Effector memory CD4-positive, alpha-beta T cell (primary cell): ENCODE results near the gene C14orf119.

Experiments used
- DNase-seq, 3 donors: peaks; one replicate each; pipeline ENCODE4 v3.0.0-alpha.2; 2020
- H3K27ac ChIP-seq: 2 replicates; pipeline ENCODE4 v1.7.0; 2013; ENCODE audit warnings: mild to moderate bottlenecking, low read length, moderate library complexity; ENCODE audit not compliant: insufficient read depth, poor library complexity, severe bottlenecking
- H3K27me3 ChIP-seq: replicated peaks from 2 replicates; pipeline ENCODE4 v1.7.0; 2013; ENCODE audit warnings: mild to moderate bottlenecking, low read length; ENCODE audit not compliant: insufficient read depth, control insufficient read depth, poor library complexity, severe bottlenecking
- H3K36me3 ChIP-seq: 2 replicates; pipeline ENCODE4 v1.7.0; 2013; ENCODE audit warnings: mild to moderate bottlenecking, low read length, moderate library complexity; ENCODE audit not compliant: control insufficient read depth, insufficient read depth
- H3K4me1 ChIP-seq: 2 replicates; pipeline ENCODE4 v1.7.0; 2013; ENCODE audit warnings: low read length, mild to moderate bottlenecking; ENCODE audit not compliant: control insufficient read depth, insufficient read depth, poor library complexity, severe bottlenecking
- H3K4me3 ChIP-seq: 2 replicates; pipeline ENCODE4 v1.7.0; 2013; ENCODE audit warnings: low read length, low read depth, mild to moderate bottlenecking; ENCODE audit not compliant: insufficient read depth, poor library complexity, severe bottlenecking
- H3K9me3 ChIP-seq: 2 replicates; pipeline ENCODE4 v1.7.0; 2013; ENCODE audit warnings: mild to moderate bottlenecking, low read length, moderate library complexity; ENCODE audit not compliant: control insufficient read depth

Gene C14orf119

DNA sequence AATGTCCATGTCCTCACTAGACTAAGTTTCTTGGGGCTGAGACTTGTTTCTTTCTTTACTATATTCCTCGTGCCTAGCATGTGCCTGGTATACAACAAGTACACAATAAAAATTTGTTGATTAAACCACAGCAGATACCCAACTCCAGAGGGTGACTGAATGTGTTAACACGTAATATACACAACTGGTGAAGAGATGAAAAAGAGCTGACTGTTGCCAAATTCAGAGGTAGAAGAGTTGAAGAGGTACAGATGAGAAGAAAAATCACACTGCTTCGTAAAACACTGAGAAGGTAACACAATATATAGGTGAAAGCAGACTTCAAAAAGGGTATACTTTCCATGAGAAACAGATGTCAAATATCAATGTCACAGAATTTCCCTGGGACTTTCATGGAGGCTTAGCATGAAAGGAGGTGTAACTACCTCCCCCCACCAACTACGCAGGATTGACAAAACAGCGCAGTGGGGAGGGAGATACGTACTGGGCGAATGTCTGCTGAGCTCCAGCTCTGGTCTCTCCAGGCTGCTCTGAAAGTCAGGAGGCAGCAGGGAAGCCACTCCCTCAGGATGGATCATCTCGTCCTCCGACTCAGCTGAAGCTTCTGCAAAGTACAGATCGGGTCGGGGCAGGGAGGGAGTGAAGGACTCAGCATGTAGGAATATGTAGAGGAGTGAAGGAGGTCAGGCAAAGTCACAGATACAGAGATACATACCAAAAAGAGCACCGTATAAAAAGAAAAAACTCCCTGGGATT, 5.6 kb upstream of the C14orf119 start:
- no peak for DNase-seq
- peaks cover 76% of the 10 kb centered on the region for H3K36me3 ChIP-seq
- no peak overlapping the region for H3K4me3 ChIP-seq
- no peaks in the 10 kb centered on the region for H3K27me3 ChIP-seq
- H3K4me1 ChIP-seq, result peaks cover 18% of the 10 kb centered on the region
- no peaks in the 10 kb centered on the region for H3K9me3 ChIP-seq
- H3K27ac ChIP-seq, result no peak overlapping the region

DNA sequence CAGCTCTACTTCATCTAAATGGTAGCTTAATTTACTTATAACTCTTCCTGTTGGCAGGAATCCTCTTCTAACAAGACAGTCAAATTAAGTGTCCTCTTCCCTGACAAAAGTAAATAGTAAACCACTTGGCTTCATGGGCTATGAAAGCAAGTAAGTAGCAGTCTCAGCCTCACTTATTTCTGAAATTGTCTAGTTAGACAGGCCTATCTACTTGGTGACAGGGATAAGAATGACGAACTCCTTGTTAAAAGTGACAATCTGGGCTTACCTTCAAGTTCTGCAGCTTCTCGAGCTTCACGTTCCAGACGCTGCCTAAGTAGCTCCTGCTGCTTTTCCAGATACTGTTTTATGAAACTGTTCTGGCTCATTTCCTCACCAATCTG, 5.1 kb upstream of the C14orf119 start:
- Histone ChIP-seq H3K27ac (no peak overlapping the region), H3K27me3 (no peaks in the 10 kb centered on the region), H3K36me3 (peaks cover 70% of the 10 kb centered on the region), H3K4me1 (peaks cover 18% of the 10 kb centered on the region), H3K9me3 (no peaks in the 10 kb centered on the region), H3K4me3 (no peak overlapping the region)
- DNase-seq, result no peak

DNA sequence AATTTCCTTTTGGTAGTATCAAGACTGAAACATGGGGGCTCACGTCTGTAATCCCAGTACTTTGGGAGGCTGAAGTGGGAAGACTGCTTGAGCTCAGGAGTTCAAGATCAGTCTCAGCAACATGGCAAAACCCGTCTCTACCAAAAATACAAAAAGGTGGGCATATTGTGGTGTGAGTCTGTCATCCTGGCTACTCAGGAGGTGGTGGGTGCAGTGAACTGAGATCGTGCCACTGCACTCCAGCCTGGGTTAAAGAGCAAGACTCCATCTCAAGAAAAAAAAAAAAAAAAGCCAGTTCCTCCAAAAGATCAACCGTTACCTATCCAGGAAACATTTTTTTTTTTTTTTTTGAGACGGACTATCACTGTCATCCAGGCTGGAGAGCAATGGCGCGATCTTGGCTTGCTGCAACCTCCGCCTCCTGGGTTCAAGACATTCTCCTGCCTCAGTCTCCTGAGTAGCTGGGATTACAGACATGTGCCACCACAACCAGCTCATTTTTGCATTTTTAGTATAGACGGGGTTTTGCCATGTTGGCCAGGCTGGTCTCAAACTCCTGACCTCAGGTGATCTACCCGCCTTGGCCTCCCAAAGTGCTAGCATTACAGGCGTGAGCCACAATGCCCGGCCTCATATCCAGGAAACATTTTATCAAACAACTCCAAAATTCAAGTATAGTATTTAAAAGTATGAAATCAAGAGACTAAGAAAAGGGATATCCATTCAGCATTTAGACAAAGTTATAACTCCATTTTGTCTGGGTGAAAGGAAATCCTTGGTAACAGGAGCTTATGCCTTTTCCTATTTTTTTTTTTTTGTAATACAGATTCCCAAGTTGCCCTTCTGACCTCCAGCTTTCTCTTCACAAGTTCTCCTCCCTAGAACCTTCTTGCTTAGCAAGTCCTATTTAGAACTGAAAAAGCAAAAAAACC, 3.7 kb upstream of the C14orf119 start:
- Histone ChIP-seq H3K27ac (no peak overlapping the region), H3K9me3 (no peaks in the 10 kb centered on the region), H3K4me1 (peaks cover 18% of the 10 kb centered on the region), H3K4me3 (no peak overlapping the region), H3K27me3 (no peaks in the 10 kb centered on the region), H3K36me3 (peaks cover 59% of the 10 kb centered on the region)
- no peak for DNase-seq

DNA sequence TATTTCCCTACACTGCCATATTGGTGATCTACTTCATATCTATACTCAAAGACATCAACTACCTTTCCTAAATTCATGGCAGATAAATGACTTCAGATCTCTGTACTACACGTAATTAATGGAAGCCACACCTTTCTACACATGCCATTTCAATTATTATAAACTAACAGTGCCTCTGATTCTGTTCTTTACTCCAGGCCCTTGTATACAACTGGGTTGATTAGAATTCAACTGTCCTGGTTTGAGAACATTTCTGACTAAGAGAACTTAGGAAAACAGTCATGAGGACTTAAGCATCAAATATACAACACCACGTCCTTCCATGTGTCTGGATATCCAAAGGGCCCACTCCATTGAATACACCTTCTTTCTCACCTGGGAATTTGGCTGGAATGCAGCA, 2.2 kb upstream of the C14orf119 start:
- peaks cover 18% of the 10 kb centered on the region for H3K4me1 ChIP-seq
- peaks cover 53% of the 10 kb centered on the region for H3K36me3 ChIP-seq
- no peaks in the 10 kb centered on the region for H3K27me3 ChIP-seq
- H3K9me3 ChIP-seq, result no peaks in the 10 kb centered on the region
- DNase-seq, result no peak
- no peak overlapping the region for H3K4me3 ChIP-seq
- no peak overlapping the region for H3K27ac ChIP-seq

DNA sequence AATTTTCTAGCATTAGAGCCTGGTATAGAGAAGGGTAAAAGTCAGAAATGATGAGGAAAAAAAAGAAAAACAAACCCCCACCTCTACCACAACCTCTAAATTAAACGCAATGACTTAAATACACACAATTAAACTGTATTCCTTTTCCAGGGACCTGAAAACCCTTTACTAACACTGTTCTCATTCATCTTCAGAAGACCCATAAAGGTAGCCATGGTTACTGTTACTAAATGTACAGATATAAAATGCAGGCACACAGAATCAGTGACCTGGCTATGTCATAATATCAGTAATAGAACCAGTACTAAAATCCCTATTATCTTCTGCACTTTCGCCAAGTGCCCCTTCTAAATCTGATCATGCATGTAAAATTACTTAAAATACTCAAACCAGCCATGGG, 1.8 kb upstream of the C14orf119 start:
- H3K36me3 ChIP-seq, result peaks cover 53% of the 10 kb centered on the region
- H3K4me3 ChIP-seq, result peak overlapping the region; percentile 71
- H3K27me3 ChIP-seq, result no peaks in the 10 kb centered on the region
- H3K4me1 ChIP-seq, result peaks cover 18% of the 10 kb centered on the region
- H3K9me3 ChIP-seq, result no peaks in the 10 kb centered on the region
- DNase-seq, result no peak
- H3K27ac ChIP-seq, result no peak overlapping the region

DNA sequence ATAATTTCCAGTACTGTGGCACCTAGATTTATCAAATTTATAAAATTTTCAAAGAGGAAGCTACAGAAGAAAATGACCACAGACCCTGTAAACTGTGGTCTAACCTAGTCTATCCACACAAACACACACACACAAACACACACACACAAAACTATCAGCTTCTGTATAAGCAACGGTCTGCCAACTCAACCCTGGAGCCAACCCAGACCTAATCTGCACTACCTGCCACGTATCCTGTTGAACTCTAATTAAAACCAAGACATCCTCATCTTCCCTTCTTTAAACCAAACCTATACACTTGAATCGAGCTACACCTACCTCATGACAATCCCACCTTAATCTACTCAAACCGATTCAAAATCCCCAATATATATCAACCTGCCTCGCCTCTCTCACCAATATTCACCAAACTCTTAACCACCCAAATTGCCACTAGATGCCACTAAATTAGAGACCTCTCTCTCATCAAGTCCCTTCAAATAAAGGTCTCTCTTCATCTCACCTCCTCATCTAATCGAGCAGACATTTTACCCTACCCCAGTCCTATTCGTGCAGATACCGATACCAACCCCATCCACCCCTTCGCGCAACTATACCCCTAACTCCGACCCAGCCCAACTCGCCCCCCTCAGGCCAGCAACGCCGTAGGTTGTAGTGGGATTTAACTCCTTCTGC, 1.2 kb upstream of the C14orf119 start:
- peaks cover 52% of the 10 kb centered on the region for H3K36me3 ChIP-seq

DNA sequence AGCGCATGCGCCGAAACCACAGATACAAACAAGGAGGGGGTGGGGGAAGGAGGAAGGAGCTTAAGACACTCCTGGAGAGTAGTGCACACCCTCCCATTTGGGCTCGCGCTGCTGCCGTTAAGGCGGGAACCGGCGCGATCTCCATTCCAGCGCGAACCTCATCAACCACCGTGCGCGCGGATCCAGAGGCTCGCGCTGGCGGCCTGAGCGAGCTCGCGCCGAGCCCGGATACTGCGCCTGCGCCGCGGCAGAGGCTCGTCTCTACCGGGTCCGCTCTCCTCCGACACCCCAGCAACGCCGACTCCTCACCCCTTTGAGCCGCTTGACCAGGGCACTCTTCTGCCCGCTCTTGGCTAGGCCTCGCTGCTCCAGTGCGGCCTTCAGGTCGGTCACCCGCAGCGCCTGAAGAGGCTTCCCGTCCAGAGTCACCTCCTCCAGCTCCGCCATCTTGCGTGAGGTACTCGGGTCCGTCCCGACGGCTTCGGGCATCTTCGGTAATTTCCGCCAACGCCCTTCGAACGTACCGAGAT, 574 bp upstream of the C14orf119 start, which contains the start of gene ACIN1:
Gene ACIN1, minus strand, starts transcription at position 471 of the 530 bp plus-strand sequence. Its CDS starts 24 bp downstream, at position 447.
- Histone ChIP-seq H3K36me3 (peaks cover 51% of the 10 kb centered on the region), H3K4me1 (peaks cover 18% of the 10 kb centered on the region), H3K4me3 (peak within 1 kb of the TSS; percentile 78), H3K27me3 (no peaks in the 10 kb centered on the region), H3K9me3 (no peaks in the 10 kb centered on the region), H3K27ac (peak within 1 kb of the TSS; percentile 95)
- peak in 2 of 3 donors; percentile 46 to 64 for DNase-seq

More for the DNA sequence above, 1.2 kb upstream of the C14orf119 start:
- DNase-seq, result no peak
- H3K27me3 ChIP-seq, result no peaks in the 10 kb centered on the region
- H3K9me3 ChIP-seq, result no peaks in the 10 kb centered on the region
- H3K27ac ChIP-seq, result peak overlapping the region; percentile 95
- peaks cover 18% of the 10 kb centered on the region for H3K4me1 ChIP-seq
- peak overlapping the region; percentile 71 for H3K4me3 ChIP-seq

DNA sequence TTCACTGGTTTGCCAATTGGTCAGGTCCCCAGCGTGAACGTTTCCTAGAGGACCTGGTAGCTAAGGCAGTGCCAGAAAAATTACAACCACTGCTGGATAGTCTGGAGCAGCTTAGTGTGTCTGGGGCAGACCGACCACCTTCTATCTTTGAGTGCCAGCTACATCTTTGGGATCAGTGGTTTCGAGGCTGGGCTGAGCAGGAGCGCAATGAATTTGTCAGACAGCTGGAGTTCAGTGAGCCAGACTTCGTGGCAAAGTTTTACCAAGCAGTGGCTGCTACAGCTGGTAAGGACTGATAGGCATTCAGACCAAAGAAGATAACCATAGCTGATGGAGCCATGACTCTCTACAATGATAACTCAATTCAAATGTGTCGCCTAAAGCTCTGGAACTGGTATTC, 2.5 kb downstream of the C14orf119 start:
- Histone ChIP-seq H3K4me3 (no peak overlapping the region), H3K4me1 (peaks cover 14% of the 10 kb centered on the region), H3K27ac (no peak overlapping the region), H3K9me3 (no peaks in the 10 kb centered on the region), H3K27me3 (no peaks in the 10 kb centered on the region), H3K36me3 (peaks cover 28% of the 10 kb centered on the region)
- no peak for DNase-seq

DNA sequence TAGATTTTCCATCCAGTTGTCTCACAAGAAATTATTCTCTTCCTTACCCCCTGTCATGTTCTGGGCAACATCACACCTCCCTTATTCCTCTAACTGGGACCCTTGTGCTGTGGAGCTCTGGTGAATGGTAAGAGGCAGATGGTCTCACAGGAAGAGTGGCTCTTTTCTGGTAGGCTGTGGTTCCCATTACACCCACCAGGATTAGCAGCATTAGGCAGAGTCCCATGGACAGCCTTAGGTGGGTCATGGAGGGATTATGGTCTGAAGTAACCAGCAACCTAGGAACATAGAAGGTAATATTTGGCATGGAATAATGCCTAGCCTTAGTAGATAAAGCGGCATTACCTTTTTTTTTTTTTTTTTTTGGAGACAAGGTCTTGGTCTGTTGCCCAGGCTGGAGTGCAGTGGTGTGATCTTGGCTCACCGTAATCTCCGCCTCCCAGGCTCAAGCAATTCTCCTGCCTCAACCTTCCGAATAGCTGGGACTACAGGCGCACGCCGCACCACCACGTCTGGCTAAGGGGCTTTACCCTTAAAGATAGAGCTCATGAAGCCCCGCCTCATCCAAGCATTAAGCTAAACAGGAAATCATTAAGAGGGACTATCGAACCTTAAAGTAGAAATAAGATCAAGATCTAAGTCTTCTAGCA, 4.0 kb downstream of the C14orf119 start:
- no peaks in the 10 kb centered on the region for H3K27me3 ChIP-seq
- H3K4me3 ChIP-seq, result no peak overlapping the region
- H3K36me3 ChIP-seq, result peaks cover 22% of the 10 kb centered on the region
- no peak for DNase-seq
- no peaks in the 10 kb centered on the region for H3K9me3 ChIP-seq
- no peaks in the 10 kb centered on the region for H3K4me1 ChIP-seq
- H3K27ac ChIP-seq, result no peak overlapping the region
